DND-41 (cell line): ENCODE measurements around the gene SGCE.

Experiments used
- ATAC-seq: fragments of 200-7000 bp; cut with Tn5 transposase; 3 replicates; pipeline ENCODE4 v1.9.1; 2021; ENCODE audit warnings: low read depth; ENCODE audit not compliant: insufficient read depth
- DNase-seq: peaks from one replicate; pipeline ENCODE4 v3.0.0-alpha.2; 2020
- H2AFZ ChIP-seq: 2 replicates; pipeline ENCODE4 v1.6.0; 2012; ENCODE audit warnings: low read depth, low read length
- H3K27ac ChIP-seq: 2 replicates; pipeline ENCODE4 v1.5.1; 2012; ENCODE audit warnings: low read length, inconsistent platforms
- H3K27me3 ChIP-seq: fragments of 200-600 bp; sonication (generic); 2 replicates; pipeline ENCODE4 v1.6.0; 2012; ENCODE audit warnings: low read length, mild to moderate bottlenecking, inconsistent platforms; ENCODE audit not compliant: insufficient read depth, poor library complexity
- H3K36me3 ChIP-seq: 2 replicates; pipeline ENCODE4 v1.5.1; 2012; ENCODE audit warnings: low read length, inconsistent platforms; ENCODE audit not compliant: insufficient read depth
- H3K4me1 ChIP-seq: 2 replicates; pipeline ENCODE4 v1.5.1; 2012; ENCODE audit warnings: mild to moderate bottlenecking, low read length; ENCODE audit not compliant: insufficient read depth
- H3K4me2 ChIP-seq: 2 replicates; pipeline ENCODE4 v1.6.0; 2012; ENCODE audit warnings: mild to moderate bottlenecking, moderate library complexity, low read length, inconsistent platforms; ENCODE audit not compliant: insufficient read depth
- H3K4me3 ChIP-seq, 2 experiments: fragments of 200-600 bp in 1 of 2; shearing (Covaris generic) in 1 of 2; 2 replicates each; pipeline ENCODE4 v1.5.1; 2012 to 2016; ENCODE audit warnings: inconsistent platforms in 2 of 2, low read length in 2 of 2, mild to moderate bottlenecking in 2 of 2, low read depth in 1 of 2, moderate library complexity in 1 of 2
- H3K79me2 ChIP-seq: 2 replicates; pipeline ENCODE4 v1.6.0; 2012; ENCODE audit warnings: low read length, inconsistent platforms; ENCODE audit not compliant: insufficient read depth
- H3K9ac ChIP-seq: 2 replicates; pipeline ENCODE4 v1.6.0; 2012; ENCODE audit warnings: low read depth, mild to moderate bottlenecking, inconsistent platforms, low read length, moderate library complexity
- H3K9me3 ChIP-seq: 2 replicates; pipeline ENCODE4 v1.5.1; 2012; ENCODE audit warnings: low read length, moderate library complexity, mild to moderate bottlenecking, inconsistent platforms; ENCODE audit not compliant: insufficient read depth, severe bottlenecking
- H4K20me1 ChIP-seq: 2 replicates; pipeline ENCODE4 v1.6.0; 2012; ENCODE audit warnings: low read length; ENCODE audit not compliant: insufficient read depth
- EZH2 ChIP-seq: IDR thresholded peaks from 3 replicates; pipeline ENCODE4 v1.6.1; 2012; ENCODE audit warnings: borderline replicate concordance, low read depth, mild to moderate bottlenecking, moderate library complexity, low read length, inconsistent platforms; ENCODE audit not compliant: severe bottlenecking
- TF ChIP-seq, protein P1 (sequence below): IDR thresholded peaks from 2 replicates; pipeline ENCODE4 v1.5.1; 2012; ENCODE audit warnings: borderline replicate concordance, low read length, moderate library complexity, mild to moderate bottlenecking; ENCODE audit not compliant: poor library complexity, severe bottlenecking; ENCODE audit errors: extremely low read depth

Gene SGCE

DNA sequence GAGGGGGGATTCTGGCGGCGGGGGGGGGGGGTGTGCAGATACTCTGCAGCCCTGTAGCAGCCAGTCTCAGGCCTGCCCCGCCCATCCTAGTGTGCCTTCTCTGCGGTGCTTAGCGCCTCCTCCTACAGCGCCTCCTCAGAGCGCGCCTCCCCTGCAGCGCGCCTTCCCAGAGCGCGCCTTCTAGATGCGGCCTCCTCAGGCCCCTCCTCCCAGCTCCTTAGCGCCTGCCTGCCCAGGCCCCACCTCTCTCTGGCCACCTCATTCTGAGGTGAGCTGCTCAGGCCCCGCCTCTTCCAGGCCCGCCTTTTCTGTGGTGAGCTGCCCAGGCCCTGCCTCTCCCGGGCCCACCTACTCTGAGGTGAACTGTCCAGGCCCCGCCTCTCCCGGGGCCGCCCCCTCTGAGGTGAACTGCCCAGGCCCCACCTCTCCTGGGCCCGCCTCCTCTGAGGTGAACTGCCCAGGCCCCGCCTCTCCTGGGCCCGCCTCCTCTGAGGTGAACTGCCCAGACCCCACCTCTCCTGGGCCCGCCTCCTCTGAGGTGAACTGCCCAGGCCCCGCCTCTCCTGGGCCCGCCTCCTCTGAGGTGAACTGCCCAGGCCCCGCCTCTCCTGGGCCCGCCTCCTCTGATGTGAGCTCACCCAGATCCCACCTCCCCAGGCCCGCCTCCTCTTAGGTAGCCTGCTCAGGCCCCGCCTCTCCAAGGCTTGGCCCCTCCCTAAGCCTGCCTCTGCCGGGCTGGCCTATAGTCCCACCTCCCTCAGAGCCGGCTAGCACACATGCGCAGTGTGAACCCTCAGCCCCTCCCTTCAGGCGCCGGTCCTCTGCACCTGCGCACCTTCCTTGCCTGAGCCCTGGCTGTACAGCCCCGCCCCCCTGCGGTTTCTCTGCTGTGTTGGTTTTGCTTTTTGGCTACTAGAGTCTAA is 2.1 kb upstream of the SGCE start:
- TF ChIP-seq, protein P1, sequence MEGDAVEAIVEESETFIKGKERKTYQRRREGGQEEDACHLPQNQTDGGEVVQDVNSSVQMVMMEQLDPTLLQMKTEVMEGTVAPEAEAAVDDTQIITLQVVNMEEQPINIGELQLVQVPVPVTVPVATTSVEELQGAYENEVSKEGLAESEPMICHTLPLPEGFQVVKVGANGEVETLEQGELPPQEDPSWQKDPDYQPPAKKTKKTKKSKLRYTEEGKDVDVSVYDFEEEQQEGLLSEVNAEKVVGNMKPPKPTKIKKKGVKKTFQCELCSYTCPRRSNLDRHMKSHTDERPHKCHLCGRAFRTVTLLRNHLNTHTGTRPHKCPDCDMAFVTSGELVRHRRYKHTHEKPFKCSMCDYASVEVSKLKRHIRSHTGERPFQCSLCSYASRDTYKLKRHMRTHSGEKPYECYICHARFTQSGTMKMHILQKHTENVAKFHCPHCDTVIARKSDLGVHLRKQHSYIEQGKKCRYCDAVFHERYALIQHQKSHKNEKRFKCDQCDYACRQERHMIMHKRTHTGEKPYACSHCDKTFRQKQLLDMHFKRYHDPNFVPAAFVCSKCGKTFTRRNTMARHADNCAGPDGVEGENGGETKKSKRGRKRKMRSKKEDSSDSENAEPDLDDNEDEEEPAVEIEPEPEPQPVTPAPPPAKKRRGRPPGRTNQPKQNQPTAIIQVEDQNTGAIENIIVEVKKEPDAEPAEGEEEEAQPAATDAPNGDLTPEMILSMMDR: no peak
- TF ChIP-seq EZH2: no peak
- H4K20me1 ChIP-seq: no peaks in the 10 kb centered on the region
- no peaks in the 10 kb centered on the region for H3K4me1 ChIP-seq
- H3K79me2 ChIP-seq: no peaks in the 10 kb centered on the region
- H3K27me3 ChIP-seq: no peaks in the 10 kb centered on the region
- H2AFZ ChIP-seq: no peak overlapping the region
- no peak overlapping the region for H3K9ac ChIP-seq
- H3K4me2 ChIP-seq: no peak overlapping the region
- no peak for DNase-seq
- no peaks in the 10 kb centered on the region for H3K36me3 ChIP-seq
- no peak overlapping the region for H3K27ac ChIP-seq
- H3K4me3 ChIP-seq: no peak overlapping the region
- peaks cover 12% of the 10 kb centered on the region for H3K9me3 ChIP-seq
- ATAC-seq: no peak

DNA sequence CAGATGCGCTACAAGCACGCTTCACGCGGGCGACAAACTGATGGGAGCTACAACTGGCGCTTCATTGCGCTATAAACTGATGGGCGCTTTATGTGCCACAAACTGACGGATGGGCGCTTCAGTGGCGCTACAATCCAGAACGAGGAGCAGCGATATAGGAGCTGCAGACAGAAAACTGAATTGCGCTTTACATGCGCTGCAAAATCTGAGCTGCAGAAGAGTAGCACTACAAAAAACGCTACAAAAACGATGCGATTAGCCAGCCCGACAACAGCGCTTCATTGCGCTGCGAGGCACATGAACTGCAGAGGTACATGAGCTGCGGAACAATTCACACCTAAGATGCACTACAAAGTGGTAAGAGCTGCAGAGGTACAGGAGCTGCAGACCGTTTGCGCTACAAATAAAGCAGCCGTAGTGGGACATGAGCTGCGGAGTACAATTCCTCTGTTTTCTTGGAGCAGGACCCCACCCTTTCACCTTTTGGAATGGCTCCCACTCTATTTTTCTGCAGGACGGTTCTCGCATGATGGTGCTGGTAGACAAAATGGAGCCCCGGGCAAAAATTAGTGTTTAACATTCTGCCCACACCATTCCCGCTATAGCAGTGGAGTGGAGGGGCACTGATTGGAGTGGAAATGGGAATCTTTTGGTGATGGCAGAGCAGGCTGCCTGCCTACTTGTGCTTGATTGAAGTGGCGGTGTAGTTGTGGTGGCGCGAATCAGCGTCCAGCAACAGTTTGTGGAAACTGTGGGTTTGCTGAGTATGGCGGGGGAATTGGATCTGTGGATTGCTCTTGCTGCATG is 1.2 kb upstream of the SGCE start:
- Histone ChIP-seq H3K9ac (no peak overlapping the region), H4K20me1 (no peaks in the 10 kb centered on the region), H3K4me2 (no peak overlapping the region), H2AFZ (no peak overlapping the region), H3K79me2 (no peaks in the 10 kb centered on the region), H3K4me1 (no peaks in the 10 kb centered on the region), H3K36me3 (no peaks in the 10 kb centered on the region), H3K4me3 (no peak overlapping the region), H3K27ac (no peak overlapping the region), H3K27me3 (no peaks in the 10 kb centered on the region), H3K9me3 (peaks cover 12% of the 10 kb centered on the region)
- no peak for ATAC-seq
- TF ChIP-seq EZH2: no peak
- TF ChIP-seq, protein P1: no peak
- DNase-seq: no peak

DNA sequence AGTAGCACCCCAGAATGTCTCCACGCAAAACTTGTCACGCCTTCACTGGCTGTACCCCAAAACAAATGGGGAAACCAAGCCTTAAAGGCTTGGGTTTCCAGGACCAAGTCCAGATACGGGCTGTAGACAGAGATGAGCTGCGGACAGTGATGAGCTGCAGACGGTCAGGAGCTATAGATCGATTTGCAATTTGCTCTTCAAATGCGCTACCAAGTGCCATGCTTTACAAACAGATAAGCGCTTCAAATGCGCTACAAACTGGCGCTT is 658 bp upstream of the SGCE start:
- no peaks in the 10 kb centered on the region for H3K79me2 ChIP-seq
- H3K9ac ChIP-seq: no peak overlapping the region
- no peaks in the 10 kb centered on the region for H4K20me1 ChIP-seq
- no peaks in the 10 kb centered on the region for H3K27me3 ChIP-seq
- no peak overlapping the region for H3K27ac ChIP-seq
- TF ChIP-seq, protein P1: no peak
- TF ChIP-seq EZH2: no peak
- H3K4me2 ChIP-seq: no peak overlapping the region
- no peaks in the 10 kb centered on the region for H3K36me3 ChIP-seq
- no peak for DNase-seq
- peaks cover 12% of the 10 kb centered on the region for H3K9me3 ChIP-seq
- no peak overlapping the region for H3K4me3 ChIP-seq
- no peak for ATAC-seq
- H3K4me1 ChIP-seq: no peaks in the 10 kb centered on the region
- H2AFZ ChIP-seq: no peak overlapping the region
